Measurements from ENCODE around the gene ATAT1. TPM values are rescaled to one million over a fixed set of nuclear protein-coding genes. Genes with fewer than 3 reads are reported as not detected.

Gene ATAT1
- total and polyA plus RNA-seq, 2 of the 13 experiments (the other 11 are each of a cell fraction or from before 2014, with no cell fraction given), result 9.2 to 23.6 TPM

- TF ChIP-seq ATM (IDR thresholded peaks at IDR 0.05; ENCODE audit: borderline replicate concordance) (no peak), GFI1 (CRISPR knock-in tag; IDR thresholded peaks at IDR 0.05; ENCODE audit: borderline replicate concordance) (no peak), PAXIP1 (CRISPR knock-in tag; conservative IDR thresholded peaks at IDR 0.05) (no peak), HNRNPK (IDR thresholded peaks at IDR 0.05; ENCODE audit: low read depth, low read length, poor library complexity, severe bottlenecking) (no peak), ZNF574 (CRISPR knock-in tag; IDR thresholded peaks at IDR 0.05) (peak; percentile 70), MTA1 (CRISPR knock-in tag; IDR thresholded peaks at IDR 0.05; ENCODE audit: borderline replicate concordance) (no peak), ZNF3 (CRISPR knock-in tag; IDR thresholded peaks at IDR 0.05) (no peak), DR1 (CRISPR knock-in tag; IDR thresholded peaks at IDR 0.05) (no peak), ZNF281 (CRISPR knock-in tag; IDR thresholded peaks at IDR 0.05; ENCODE audit: borderline replicate concordance) (no peak), HDAC2 (CRISPR knock-in tag; IDR thresholded peaks at IDR 0.05) (no peak), ZMYM3 (CRISPR knock-in tag; IDR thresholded peaks at IDR 0.05) (no peak), SATB2 (CRISPR knock-in tag; IDR thresholded peaks at IDR 0.05) (0 out of 2 replicates have a peak, but pooled peaks have one; percentile 14), LBX2 (CRISPR knock-in tag; IDR thresholded peaks at IDR 0.05; ENCODE audit: borderline replicate concordance) (no peak), ZNF282 (IDR thresholded peaks at IDR 0.05; ENCODE audit: partially characterized antibody) (no peak), ZFP91 (CRISPR knock-in tag; IDR thresholded peaks at IDR 0.05; ENCODE audit: borderline replicate concordance) (no peak), TSC22D2 (CRISPR knock-in tag; IDR thresholded peaks at IDR 0.05; ENCODE audit: borderline replicate concordance) (0 out of 2 replicates have a peak, but pooled peaks have one; percentile 0), ASH2L (IDR thresholded peaks at IDR 0.05; ENCODE audit: insufficient read length, low read depth, low read length) (no peak), BORCS8-MEF2B (CRISPR knock-in tag; IDR thresholded peaks at IDR 0.05) (no peak; the same call in 1 of the 2 replicates)
Measured at GRCh38 chr6:30614843-30615218, 11.8 kb upstream of the ATAT1 start (continued).
